WERI-Rb-1 (cell line): ENCODE data around the gene ASNS.
"Not testable (repeated sequence)": the region's sequence is repeated elsewhere in the genome, so short reads cannot be mapped to it uniquely, and the experiment has no call there.

ENCODE experiments used
- DNase-seq: peaks from one replicate; pipeline ENCODE4 v3.0.0-alpha.2; 2020
- H3K27ac ChIP-seq: fragments of 250-450 bp; sonication (Bioruptor Pico); 2 replicates; pipeline ENCODE4 v1.5.1; 2020; ENCODE audit warnings: mild to moderate bottlenecking, moderate library complexity
- H3K27me3 ChIP-seq: fragments of 250-450 bp; sonication (Bioruptor Pico); 2 replicates; pipeline ENCODE4 v1.5.1; 2021; ENCODE audit warnings: mild to moderate bottlenecking, low read depth, moderate library complexity; ENCODE audit not compliant: insufficient read depth, severe bottlenecking
- H3K36me3 ChIP-seq: fragments of 250-450 bp; sonication (Bioruptor Pico); 2 replicates; pipeline ENCODE4 v1.5.1; 2020; ENCODE audit warnings: mild to moderate bottlenecking, moderate library complexity
- H3K4me3 ChIP-seq: 2 replicates; pipeline ENCODE4 v1.5.1; 2011; ENCODE audit warnings: low read depth, mild to moderate bottlenecking, control low read depth, low read length
- H3K9me3 ChIP-seq: fragments of 250-450 bp; sonication (Bioruptor Pico); 2 replicates; pipeline ENCODE4 v1.5.1; 2021; ENCODE audit warnings: mild to moderate bottlenecking, moderate library complexity; ENCODE audit not compliant: severe bottlenecking
- TF ChIP-seq, protein P1 (sequence below): IDR thresholded peaks from 2 replicates; pipeline ENCODE4 v1.5.1; 2011; ENCODE audit warnings: low read depth, mild to moderate bottlenecking, control low read depth, inconsistent platforms, low read length

ASNS gene

GRCh38 chr7:97872025-97872669, at the start of gene ASNS:
Gene ASNS, minus strand, starts transcription at chr7:97872408. Its CDS starts 3,252 bp downstream, at chr7:97869156.
- H3K9me3 ChIP-seq: no peaks in the 10 kb centered on the region
- peak within 1 kb of the TSS; percentile 89 for H3K27ac ChIP-seq
- peaks cover 18% of the 10 kb centered on the region for H3K36me3 ChIP-seq
- peak; percentile 97 for DNase-seq
- no peaks in the 10 kb centered on the region for H3K27me3 ChIP-seq
- peak within 1 kb of the TSS; percentile 84 for H3K4me3 ChIP-seq
- TF ChIP-seq, protein P1, sequence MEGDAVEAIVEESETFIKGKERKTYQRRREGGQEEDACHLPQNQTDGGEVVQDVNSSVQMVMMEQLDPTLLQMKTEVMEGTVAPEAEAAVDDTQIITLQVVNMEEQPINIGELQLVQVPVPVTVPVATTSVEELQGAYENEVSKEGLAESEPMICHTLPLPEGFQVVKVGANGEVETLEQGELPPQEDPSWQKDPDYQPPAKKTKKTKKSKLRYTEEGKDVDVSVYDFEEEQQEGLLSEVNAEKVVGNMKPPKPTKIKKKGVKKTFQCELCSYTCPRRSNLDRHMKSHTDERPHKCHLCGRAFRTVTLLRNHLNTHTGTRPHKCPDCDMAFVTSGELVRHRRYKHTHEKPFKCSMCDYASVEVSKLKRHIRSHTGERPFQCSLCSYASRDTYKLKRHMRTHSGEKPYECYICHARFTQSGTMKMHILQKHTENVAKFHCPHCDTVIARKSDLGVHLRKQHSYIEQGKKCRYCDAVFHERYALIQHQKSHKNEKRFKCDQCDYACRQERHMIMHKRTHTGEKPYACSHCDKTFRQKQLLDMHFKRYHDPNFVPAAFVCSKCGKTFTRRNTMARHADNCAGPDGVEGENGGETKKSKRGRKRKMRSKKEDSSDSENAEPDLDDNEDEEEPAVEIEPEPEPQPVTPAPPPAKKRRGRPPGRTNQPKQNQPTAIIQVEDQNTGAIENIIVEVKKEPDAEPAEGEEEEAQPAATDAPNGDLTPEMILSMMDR: no peak

- not testable (repeated sequence) for H3K36me3 ChIP-seq, H3K27ac ChIP-seq
Observed at GRCh38 chr7:97921254-97921653, 49.0 kb upstream of the ASNS start.

DNA sequence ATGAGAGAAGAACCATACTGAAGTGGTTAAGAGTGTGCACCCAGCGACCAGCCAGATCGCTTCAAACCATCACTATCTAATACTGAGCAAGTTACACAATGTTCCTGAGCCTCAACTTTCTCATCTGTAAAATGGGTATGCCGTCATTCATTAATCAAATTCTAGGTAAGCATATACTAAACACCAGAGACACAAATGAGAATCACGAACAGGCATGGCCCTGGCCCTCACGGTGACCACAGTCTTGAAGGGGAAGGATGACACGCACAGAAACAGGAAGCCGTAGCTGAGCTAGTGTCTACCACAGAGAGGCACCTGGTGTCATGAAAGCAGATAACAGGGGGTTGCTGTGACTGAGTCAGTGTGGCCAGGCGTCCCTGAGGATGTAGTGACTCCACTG, 43.1 kb upstream of the ASNS start:
- H3K27me3 ChIP-seq, H3K4me3 ChIP-seq, H3K9me3 ChIP-seq, DNase-seq, H3K36me3 ChIP-seq, H3K27ac ChIP-seq: not testable (repeated sequence)

More at GRCh38 chr7:97921254-97921653, 49.0 kb upstream of the ASNS start:
- not testable (repeated sequence) for DNase-seq, H3K9me3 ChIP-seq, H3K4me3 ChIP-seq, H3K27me3 ChIP-seq

DNA sequence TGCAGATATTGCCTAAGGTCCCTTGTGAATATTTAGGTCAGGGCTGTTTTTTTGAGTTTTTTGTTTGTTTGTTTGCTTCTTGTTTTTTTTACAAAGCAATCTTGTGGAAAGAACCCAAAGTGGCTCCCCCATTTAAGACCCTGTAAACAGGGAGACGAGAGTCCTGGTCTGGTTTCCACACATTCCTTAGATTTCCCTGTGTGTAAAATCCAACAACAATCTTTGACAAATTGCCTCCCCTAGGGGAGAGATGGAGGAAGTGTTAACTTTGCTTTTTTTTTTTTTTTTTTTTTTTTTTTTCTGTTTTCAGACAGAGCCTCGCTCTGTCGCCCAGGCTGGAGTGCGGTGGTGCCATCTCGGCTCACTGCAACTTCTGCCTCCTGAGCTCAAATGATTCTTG, 40.1 kb upstream of the ASNS start:
- not testable (repeated sequence) for DNase-seq

DNA sequence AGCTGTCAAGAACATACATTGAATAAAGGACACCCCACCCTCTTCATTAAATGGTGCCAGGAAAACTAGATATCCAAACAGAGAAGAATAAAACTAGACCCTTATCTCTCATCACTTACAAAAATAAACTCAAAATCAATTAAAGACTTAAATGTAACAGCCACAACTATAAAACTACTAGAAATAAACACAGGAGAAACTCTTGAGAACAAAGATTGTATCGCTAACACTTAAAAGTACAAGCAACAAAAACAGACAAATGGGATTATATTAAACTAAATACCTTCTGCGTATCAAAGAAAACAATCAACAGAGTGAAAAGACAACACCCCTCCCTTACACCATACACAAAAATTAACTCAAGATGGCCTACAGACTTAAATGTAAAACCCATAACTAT, 24.7 kb upstream of the ASNS start:
- H3K27ac ChIP-seq, DNase-seq, H3K4me3 ChIP-seq: not testable (repeated sequence)

More for the DNA sequence above, 40.1 kb upstream of the ASNS start:
- H3K27ac ChIP-seq, H3K27me3 ChIP-seq, H3K36me3 ChIP-seq, H3K9me3 ChIP-seq, H3K4me3 ChIP-seq: not testable (repeated sequence)

GRCh38 chr7:97891721-97892120, 19.5 kb upstream of the ASNS start:
- not testable (repeated sequence) for H3K36me3 ChIP-seq, H3K9me3 ChIP-seq, H3K4me3 ChIP-seq

More for the DNA sequence above, 24.7 kb upstream of the ASNS start:
- H3K36me3 ChIP-seq, H3K9me3 ChIP-seq, H3K27me3 ChIP-seq: not testable (repeated sequence)

DNA sequence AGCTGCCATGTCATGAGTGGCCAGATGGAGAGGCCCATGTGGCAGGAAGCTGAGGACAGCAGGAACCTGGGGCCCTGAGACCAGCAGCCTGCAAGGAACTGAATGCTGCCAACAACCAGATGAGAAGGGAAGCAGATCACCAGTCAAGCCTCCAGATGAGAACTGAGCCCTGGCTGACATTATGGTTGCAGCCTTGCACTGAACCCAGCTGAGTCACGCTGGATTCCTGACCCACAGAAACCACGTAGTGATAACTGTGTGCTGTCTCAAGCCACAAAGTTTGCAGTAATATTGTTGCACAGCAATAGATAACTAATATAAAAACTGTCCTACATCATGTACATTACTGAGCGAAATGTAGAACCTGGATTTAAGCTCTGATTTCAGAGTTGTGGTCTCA, 7.3 kb upstream of the ASNS start:
- not testable (repeated sequence) for DNase-seq, H3K9me3 ChIP-seq, H3K27me3 ChIP-seq, H3K36me3 ChIP-seq, H3K4me3 ChIP-seq, H3K27ac ChIP-seq

More at GRCh38 chr7:97891721-97892120, 19.5 kb upstream of the ASNS start:
- not testable (repeated sequence) for H3K27me3 ChIP-seq, H3K27ac ChIP-seq
- peak; percentile 8 for DNase-seq

DNA sequence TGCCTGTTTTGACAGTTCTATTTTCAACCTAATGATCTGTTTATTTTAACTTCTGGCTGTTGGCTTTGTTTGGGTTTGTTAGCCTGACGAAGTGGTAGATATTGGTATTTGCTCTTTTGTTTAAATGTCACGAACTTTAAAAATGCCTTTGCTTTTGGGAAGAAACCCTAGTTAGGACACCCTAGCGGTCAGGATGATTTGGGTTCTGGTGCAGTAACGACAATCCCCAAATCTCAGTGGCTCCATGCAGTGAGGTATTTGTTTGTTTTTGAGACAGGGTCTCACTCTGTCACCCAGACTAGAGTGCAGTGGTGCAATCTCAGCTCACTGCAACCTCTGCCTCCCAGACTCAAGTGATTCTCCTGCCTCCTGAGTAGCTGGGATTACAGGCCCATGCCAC, 2.7 kb upstream of the ASNS start:
- H3K27ac ChIP-seq, H3K9me3 ChIP-seq, H3K36me3 ChIP-seq, H3K27me3 ChIP-seq, H3K4me3 ChIP-seq, DNase-seq: not testable (repeated sequence)

DNA sequence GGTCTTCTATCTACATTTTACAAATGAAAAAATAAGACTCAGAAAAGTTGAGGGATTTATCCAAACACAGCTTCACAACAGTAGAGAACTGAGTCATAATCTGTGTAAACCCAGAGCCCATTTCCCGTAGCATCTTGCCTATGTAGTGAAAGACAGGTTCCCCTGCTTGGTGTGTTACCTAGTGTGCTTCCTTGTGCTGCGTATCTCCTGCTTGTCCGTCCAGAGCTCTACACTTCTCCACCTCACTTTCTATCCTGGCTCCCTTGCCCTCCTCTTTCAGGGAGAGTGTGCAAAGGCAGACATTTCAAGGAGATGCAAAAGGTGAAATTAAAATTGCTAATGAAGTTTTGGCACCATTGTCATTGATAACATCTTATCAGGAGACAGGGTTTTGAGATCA, 1.4 kb upstream of the ASNS start:
- H3K9me3 ChIP-seq: no peaks in the 10 kb centered on the region
- no peak overlapping the region for H3K27ac ChIP-seq
- no peak for DNase-seq
- no peak overlapping the region for H3K4me3 ChIP-seq
- peaks cover 4% of the 10 kb centered on the region for H3K36me3 ChIP-seq
- no peaks in the 10 kb centered on the region for H3K27me3 ChIP-seq
- TF ChIP-seq, protein P1: no peak
